HepG2 (cell line): ENCODE measurements around the gene ZBTB20. TPM values are rescaled to one million over a fixed set of nuclear protein-coding genes. Genes with fewer than 3 reads are reported as not detected.

Experiments
- ATAC-seq: fragments of 200-7000 bp; cut with Tn5 transposase; 3 replicates; pipeline ENCODE4 v1.9.1; 2020; ENCODE audit warnings: mild to moderate bottlenecking, moderate library complexity
- BruUV-seq: library from RNA; stranded (reverse); fragments of 400-500 nt; replicated peaks from 2 replicates; lab custom pipeline; 2021; lab: Mats Ljungman, UMichigan
- CTCF ChIA-PET: fragments of 300-600 bp; formaldehyde crosslinking; extraction: SDS; loops from one replicate; lab custom pipeline; 2021; ENCODE audit warnings: low total read pairs, inconsistent platforms, low intra/inter-chr PET ratio; lab: Yijun Ruan, JAX
- POLR2A ChIA-PET: fragments of 350-600 bp; sonication (Branson Sonifier 250); formaldehyde crosslinking; loops from one replicate; lab custom pipeline; 2020; ENCODE audit warnings: antibody characterized with exemption, inconsistent platforms; lab: Yijun Ruan, JAX
- DNase-seq: peaks from one replicate; pipeline ENCODE4 v3.0.0-alpha.2; 2015; ENCODE audit warnings: low spot score
- FAIRE-seq: peaks from 3 replicates; lab custom pipeline; 2011; peaks lifted over from hg19 to GRCh38; lab: Jason Lieb, UNC
- H2AFZ ChIP-seq: one replicate; pipeline ENCODE4 v1.6.1; 2011; ENCODE audit warnings: low read length, inconsistent platforms
- H3K27ac ChIP-seq: fragments of 300-600 bp; 3 replicates; pipeline ENCODE4 v1.8.0; 2011; ENCODE audit warnings: mixed run types, mild to moderate bottlenecking, mixed read lengths, low read length, inconsistent platforms; ENCODE audit not compliant: insufficient read depth; ENCODE audit errors: extremely low read length
- H3K27me3 ChIP-seq, 2 experiments: fragments of 200-600 bp in 1 of 2; 2 replicates in 1 of 2; 3 replicates in 1 of 2; pipeline versions ENCODE4 v1.6.0 to v1.8.0; 2011; ENCODE audit warnings: low read length in 2 of 2, mild to moderate bottlenecking in 2 of 2, moderate library complexity in 2 of 2, inconsistent platforms in 1 of 2; ENCODE audit not compliant: insufficient read depth in 2 of 2, control insufficient read depth in 1 of 2
- H3K36me3 ChIP-seq, 2 experiments: fragments of 200-600 bp in 1 of 2; replicated peaks in 1 of 2; 2 replicates in 1 of 2; 3 replicates in 1 of 2; pipeline versions ENCODE4 v1.5.1 to v1.8.0; 2011; ENCODE audit warnings: low read length in 2 of 2, inconsistent platforms in 1 of 2; ENCODE audit not compliant: insufficient read depth in 2 of 2, control insufficient read depth in 1 of 2
- H3K4me1 ChIP-seq: 2 replicates; pipeline ENCODE4 v1.5.1; 2012; ENCODE audit warnings: low read length, inconsistent platforms; ENCODE audit not compliant: insufficient read depth
- H3K4me2 ChIP-seq: 2 replicates; pipeline ENCODE4 v1.6.0; 2011; ENCODE audit warnings: low read depth, low read length, inconsistent platforms
- H3K4me3 ChIP-seq, 3 experiments: fragments of 200-600 bp in 1 of 3; sonication (generic), shearing (Covaris generic) in 1 of 3; replicated peaks in 1 of 3; 2 replicates each; pipeline ENCODE4 v1.5.1; 2011 to 2016; ENCODE audit warnings: low read length in 3 of 3, inconsistent platforms in 2 of 3, low read depth in 2 of 3, mild to moderate bottlenecking in 2 of 3, control low read depth in 1 of 3, mixed read lengths in 1 of 3; ENCODE audit not compliant: insufficient read depth in 1 of 3
- H3K79me2 ChIP-seq: one replicate; pipeline ENCODE4 v1.6.1; 2011; ENCODE audit warnings: low read length, inconsistent platforms; ENCODE audit not compliant: insufficient read depth
- H3K9ac ChIP-seq: 2 replicates; pipeline ENCODE4 v1.6.0; 2011; ENCODE audit warnings: mild to moderate bottlenecking, low read depth, low read length, inconsistent platforms; ENCODE audit not compliant: insufficient read depth
- H3K9me3 ChIP-seq: 2 replicates; pipeline ENCODE4 v1.5.1; 2012; ENCODE audit warnings: mild to moderate bottlenecking, low read length
- H4K20me1 ChIP-seq: 2 replicates; pipeline ENCODE4 v1.6.0; 2011; ENCODE audit warnings: inconsistent platforms, mild to moderate bottlenecking, low read length, moderate library complexity; ENCODE audit not compliant: insufficient read depth
- ARHGAP35 ChIP-seq: sonication (generic); formaldehyde crosslinking; IDR thresholded peaks from 2 replicates; pipeline ENCODE4 v1.9.0; 2022; ENCODE audit warnings: mild to moderate bottlenecking, inconsistent platforms, moderate library complexity, missing genetic modification reagents, borderline replicate concordance
- HMGA1 ChIP-seq: sonication (generic); formaldehyde crosslinking; conservative IDR thresholded peaks from 2 replicates; pipeline ENCODE4 v1.4.0; 2020; ENCODE audit warnings: missing genetic modification reagents
- JARID2 ChIP-seq: sonication (generic); formaldehyde crosslinking; IDR thresholded peaks from 2 replicates; pipeline ENCODE4 v1.8.1; 2023; ENCODE audit warnings: missing genetic modification reagents, inconsistent platforms; ENCODE audit not compliant: insufficient replicate concordance
- MXI1 ChIP-seq: IDR thresholded peaks from 3 replicates; pipeline ENCODE4 v1.6.1; 2012; ENCODE audit warnings: low read depth, low read length, inconsistent platforms, borderline replicate concordance
- TOPORS ChIP-seq: sonication (generic); formaldehyde crosslinking; IDR thresholded peaks from 2 replicates; pipeline ENCODE4 v1.8.0; 2023; ENCODE audit warnings: mild to moderate bottlenecking, missing genetic modification reagents
- YY1 ChIP-seq: IDR thresholded peaks from 2 replicates; pipeline ENCODE4 v1.6.1; 2011; ENCODE audit warnings: low read length, low read depth, moderate library complexity, mild to moderate bottlenecking; ENCODE audit not compliant: insufficient read depth, insufficient replicate concordance
- ZNF143 ChIP-seq: sonication (generic); formaldehyde crosslinking; IDR thresholded peaks from 2 replicates; pipeline ENCODE4 v1.4.0; 2020; ENCODE audit warnings: missing genetic modification reagents
- ZNF180 ChIP-seq: sonication (generic); formaldehyde crosslinking; IDR thresholded peaks from 2 replicates; pipeline ENCODE4 v1.4.0; 2020; ENCODE audit warnings: low read depth, missing genetic modification reagents, borderline replicate concordance
- ZNF225 ChIP-seq: sonication (generic); formaldehyde crosslinking; IDR thresholded peaks from 2 replicates; pipeline ENCODE4 v1.4.0; 2020; ENCODE audit warnings: mild to moderate bottlenecking, missing genetic modification reagents
- ZNF30 ChIP-seq: sonication (generic); formaldehyde crosslinking; IDR thresholded peaks from 2 replicates; pipeline ENCODE4 v1.5.0; 2020; ENCODE audit warnings: mild to moderate bottlenecking, missing genetic modification reagents
- ZNF552 ChIP-seq: sonication (generic); formaldehyde crosslinking; IDR thresholded peaks from 2 replicates; pipeline ENCODE4 v1.9.0; 2022; ENCODE audit warnings: missing genetic modification reagents, mild to moderate bottlenecking, borderline replicate concordance
- WGBS: methylation state at CpG from one replicate; pipeline ENCODE4 v1.1.6; 2017; ENCODE audit warnings: low lambda C conversion rate; 5-methylcytosine and 5-hydroxymethylcytosine counted together
- in situ Hi-C: cut with HindIII; loops from 2 replicates; pipeline ENCODE4 v1.10.0; 2017; ENCODE audit warnings: low pct_unique_long_range_greater_than_20kb; ENCODE audit not compliant: extremely low pct_ligation_motif_present
- intact Hi-C: fragments of 100-400 bp; cut with micrococcal nuclease; formaldehyde crosslinking; loops from one replicate; pipeline ENCODE4 v1.10.0; 2022; ENCODE audit not compliant: unreplicated experiment
- polyA plus RNA-seq, 8 experiments: library from polyadenylated mRNA; depleted of rRNA in 3 of 8; stranded (reverse) in 7 of 8; unstranded in 1 of 8; fragments of >200 nt; fragmentation: Illumina TruSeq in 4 of 8; extraction: Trizol in 4 of 8; gene quantifications; 2 replicates each; pipeline versions ENCODE4 v1.2.1 to v1.2.3, GENCODE V29; 2011 to 2016; ENCODE audit warnings: low read depth in 4 of 8, missing spikeins in 1 of 8, mixed read lengths in 1 of 8; ENCODE audit not compliant: insufficient read depth in 1 of 8
- total RNA-seq, 5 experiments: library from RNA; depleted of rRNA; stranded (reverse); fragments of >200 nt; fragmentation: Illumina TruSeq; extraction: Trizol; gene quantifications; 2 replicates each; pipeline ENCODE4 v1.2.3, GENCODE V29; 2016; ENCODE audit warnings: low read depth in 1 of 5
- TF ChIP-seq, protein P1 (sequence below): sonication (generic); formaldehyde crosslinking; IDR thresholded peaks from 2 replicates; pipeline ENCODE4 v1.8.1; 2022; ENCODE audit warnings: mild to moderate bottlenecking, missing genetic modification reagents
- TF ChIP-seq, protein P2 (sequence below): sonication (generic); formaldehyde crosslinking; IDR thresholded peaks from 2 replicates; pipeline ENCODE4 v1.4.0; 2020; ENCODE audit warnings: mild to moderate bottlenecking, missing genetic modification reagents, borderline replicate concordance
- TF ChIP-seq, protein P3 (sequence below): sonication (generic); formaldehyde crosslinking; IDR thresholded peaks from 2 replicates; pipeline ENCODE4 v1.4.0; 2020; ENCODE audit warnings: mild to moderate bottlenecking, missing genetic modification reagents

ZBTB20 gene
- total and polyA plus RNA-seq, 2 of the 13 experiments (the other 11 are each of a cell fraction or from before 2014, with no cell fraction given), result 1.9 to 8.8 TPM

DNA sequence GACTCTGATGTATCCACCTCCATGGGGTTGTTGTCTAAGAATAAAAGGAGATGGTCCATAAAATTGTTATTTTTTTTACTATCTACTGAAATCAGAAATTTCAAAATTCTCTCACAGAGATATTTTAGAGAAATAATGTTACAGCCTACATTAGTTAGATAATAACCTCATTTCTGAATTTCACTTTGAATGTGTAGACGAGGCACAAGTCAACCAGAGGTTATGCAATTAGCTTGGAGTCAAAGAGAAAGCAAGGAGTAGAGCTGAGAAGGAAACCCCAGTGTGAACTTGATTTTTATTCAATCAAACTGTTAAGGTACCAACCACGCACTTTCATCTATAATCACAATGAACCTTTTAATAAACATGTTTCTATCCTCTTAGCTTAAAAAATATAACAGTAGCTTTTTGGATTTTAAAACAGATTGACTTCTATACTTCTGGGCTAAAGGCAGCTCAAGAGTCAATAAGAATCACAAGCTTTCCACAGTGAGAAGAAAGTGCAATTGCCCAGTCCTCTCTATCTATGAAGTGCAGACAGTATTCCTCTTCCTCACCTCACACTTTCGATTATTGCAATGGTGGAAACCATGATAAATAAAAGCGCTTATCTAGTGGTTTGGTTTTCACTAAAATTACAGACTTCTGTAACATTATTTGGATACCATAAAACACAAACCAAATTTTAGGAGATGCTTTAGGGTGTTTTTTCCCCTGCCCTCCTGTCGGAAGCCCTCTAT, 403.2 kb downstream of the ZBTB20 start:
- POLR2A ChIA-PET, result no interaction called here
- Histone ChIP-seq H4K20me1 (no peaks in the 10 kb centered on the region), H3K9ac (no peak overlapping the region), H3K27ac (no peak overlapping the region), H3K4me3 (no peak overlapping the region; a peak in 1 of 6 replicates), H3K4me2 (peak overlapping the region; percentile 69), H3K4me1 (peaks cover 46% of the 10 kb centered on the region), H3K9me3 (no peaks in the 10 kb centered on the region), H3K36me3 (no peaks in the 10 kb centered on the region), H3K27me3 (no peaks in the 10 kb centered on the region), H2AFZ (no peak overlapping the region), H3K79me2 (no peaks in the 10 kb centered on the region)
- 93% methylated on average over 5 of the region's 5 CpGs for WGBS
- in situ Hi-C loops (no loop called here), intact Hi-C loops (loop anchor here (2.0 to 10.0 kb wide), 2 partner anchors 37 to 119 kb away; no protein-coding TSS in a partner anchor)
- no TSS peak for BruUV-seq
- FAIRE-seq (no peak), ATAC-seq (no peak), DNase-seq (no peak)
- CTCF ChIA-PET, result no interaction called here
- TF ChIP-seq, protein P1, sequence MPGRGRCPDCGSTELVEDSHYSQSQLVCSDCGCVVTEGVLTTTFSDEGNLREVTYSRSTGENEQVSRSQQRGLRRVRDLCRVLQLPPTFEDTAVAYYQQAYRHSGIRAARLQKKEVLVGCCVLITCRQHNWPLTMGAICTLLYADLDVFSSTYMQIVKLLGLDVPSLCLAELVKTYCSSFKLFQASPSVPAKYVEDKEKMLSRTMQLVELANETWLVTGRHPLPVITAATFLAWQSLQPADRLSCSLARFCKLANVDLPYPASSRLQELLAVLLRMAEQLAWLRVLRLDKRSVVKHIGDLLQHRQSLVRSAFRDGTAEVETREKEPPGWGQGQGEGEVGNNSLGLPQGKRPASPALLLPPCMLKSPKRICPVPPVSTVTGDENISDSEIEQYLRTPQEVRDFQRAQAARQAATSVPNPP (CRISPR knock-in tag), result no peak
- TF ChIP-seq JARID2 (CRISPR knock-in tag) (no peak), ARHGAP35 (CRISPR knock-in tag) (no peak), MXI1 (no peak), ZNF30 (CRISPR knock-in tag) (no peak), ZNF225 (CRISPR knock-in tag) (no peak), ZNF143 (CRISPR knock-in tag) (no peak), ZNF180 (CRISPR knock-in tag) (no peak), ZNF552 (CRISPR knock-in tag) (no peak), YY1 (no peak), HMGA1 (CRISPR knock-in tag) (no peak), TOPORS (no peak)
- TF ChIP-seq, protein P2, sequence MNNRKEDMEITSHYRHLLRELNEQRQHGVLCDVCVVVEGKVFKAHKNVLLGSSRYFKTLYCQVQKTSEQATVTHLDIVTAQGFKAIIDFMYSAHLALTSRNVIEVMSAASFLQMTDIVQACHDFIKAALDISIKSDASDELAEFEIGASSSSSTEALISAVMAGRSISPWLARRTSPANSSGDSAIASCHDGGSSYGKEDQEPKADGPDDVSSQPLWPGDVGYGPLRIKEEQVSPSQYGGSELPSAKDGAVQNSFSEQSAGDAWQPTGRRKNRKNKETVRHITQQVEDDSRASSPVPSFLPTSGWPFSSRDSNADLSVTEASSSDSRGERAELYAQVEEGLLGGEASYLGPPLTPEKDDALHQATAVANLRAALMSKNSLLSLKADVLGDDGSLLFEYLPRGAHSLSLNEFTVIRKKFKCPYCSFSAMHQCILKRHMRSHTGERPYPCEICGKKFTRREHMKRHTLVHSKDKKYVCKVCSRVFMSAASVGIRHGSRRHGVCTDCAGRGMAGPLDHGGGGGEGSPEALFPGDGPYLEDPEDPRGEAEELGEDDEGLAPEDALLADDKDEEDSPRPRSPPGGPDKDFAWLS, result no peak
- TF ChIP-seq, protein P3, sequence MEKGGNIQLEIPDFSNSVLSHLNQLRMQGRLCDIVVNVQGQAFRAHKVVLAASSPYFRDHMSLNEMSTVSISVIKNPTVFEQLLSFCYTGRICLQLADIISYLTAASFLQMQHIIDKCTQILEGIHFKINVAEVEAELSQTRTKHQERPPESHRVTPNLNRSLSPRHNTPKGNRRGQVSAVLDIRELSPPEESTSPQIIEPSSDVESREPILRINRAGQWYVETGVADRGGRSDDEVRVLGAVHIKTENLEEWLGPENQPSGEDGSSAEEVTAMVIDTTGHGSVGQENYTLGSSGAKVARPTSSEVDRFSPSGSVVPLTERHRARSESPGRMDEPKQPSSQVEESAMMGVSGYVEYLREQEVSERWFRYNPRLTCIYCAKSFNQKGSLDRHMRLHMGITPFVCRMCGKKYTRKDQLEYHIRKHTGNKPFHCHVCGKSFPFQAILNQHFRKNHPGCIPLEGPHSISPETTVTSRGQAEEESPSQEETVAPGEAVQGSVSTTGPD (CRISPR knock-in tag), result no peak
